PFSK-1 (cell line): ENCODE results near the gene FUT6.

Experiments
- FOXP2 ChIP-seq: optimal IDR thresholded peaks from 2 replicates; pipeline ENCODE3; 2011; ENCODE audit warnings: borderline replicate concordance, control low read depth, inconsistent platforms; ENCODE audit not compliant: insufficient read depth; ENCODE audit errors: extremely low read length, extremely low read depth
- POLR2AphosphoS5 ChIP-seq: IDR thresholded peaks from 2 replicates; pipeline ENCODE4 v1.6.1; 2012; ENCODE audit warnings: low read depth, mild to moderate bottlenecking, control low read depth, low read length, moderate library complexity
- SIN3A ChIP-seq: IDR thresholded peaks from 2 replicates; pipeline ENCODE4 v1.6.1; 2012; ENCODE audit warnings: mild to moderate bottlenecking, low read length, moderate library complexity, borderline replicate concordance; ENCODE audit not compliant: insufficient read depth
- TAF1 ChIP-seq: IDR thresholded peaks from 2 replicates; pipeline ENCODE4 v1.6.1; 2012; ENCODE audit warnings: low read length, control low read depth, borderline replicate concordance; ENCODE audit not compliant: insufficient read depth
- TF ChIP-seq, protein P1 (sequence below), 2 experiments: IDR thresholded peaks; 2 replicates each; pipeline versions ENCODE4 v1.6.1 to v1.8.0; 2011 to 2012; ENCODE audit warnings: low read depth in 2 of 2, low read length in 2 of 2, control low read depth in 1 of 2, inconsistent platforms in 1 of 2, mild to moderate bottlenecking in 1 of 2, moderate library complexity in 1 of 2; ENCODE audit not compliant: insufficient read depth in 1 of 2

FUT6 gene

DNA sequence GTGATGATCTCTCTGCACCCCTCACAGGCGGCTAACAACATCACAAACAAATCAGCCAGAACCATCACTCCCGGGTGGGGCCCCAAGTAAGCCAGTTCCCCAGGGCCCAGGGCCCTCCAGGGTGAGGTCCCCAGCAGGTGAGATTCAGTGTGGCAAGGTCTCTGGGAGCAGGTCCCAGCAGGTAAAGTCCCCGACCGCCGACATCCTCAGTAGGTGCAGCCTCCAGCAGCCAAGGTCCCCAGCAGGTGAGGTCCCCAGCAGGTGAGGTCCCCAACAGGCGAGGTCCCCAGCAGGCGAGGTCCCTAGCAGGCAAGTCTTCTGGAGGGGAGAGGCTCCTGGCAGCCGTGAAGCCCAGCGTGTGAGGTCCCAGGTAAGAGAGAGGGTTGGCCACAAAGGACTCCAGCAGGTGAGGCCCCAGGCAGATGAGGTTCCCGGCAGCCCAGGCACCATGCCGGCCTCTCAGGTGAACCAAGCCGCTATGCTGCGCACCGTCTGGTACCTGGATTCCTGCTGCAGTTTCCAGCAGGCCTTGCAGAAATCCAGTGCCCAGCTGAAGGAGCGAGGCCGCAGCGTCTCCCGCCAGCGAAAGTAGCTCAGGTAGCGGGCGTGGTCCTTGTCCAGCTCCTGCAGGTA is 3.9 kb upstream of the FUT6 start:
- no peak for TF ChIP-seq SIN3A
- TF ChIP-seq FOXP2, result no peak
- TF ChIP-seq TAF1, result no peak
- TF ChIP-seq, protein P1, sequence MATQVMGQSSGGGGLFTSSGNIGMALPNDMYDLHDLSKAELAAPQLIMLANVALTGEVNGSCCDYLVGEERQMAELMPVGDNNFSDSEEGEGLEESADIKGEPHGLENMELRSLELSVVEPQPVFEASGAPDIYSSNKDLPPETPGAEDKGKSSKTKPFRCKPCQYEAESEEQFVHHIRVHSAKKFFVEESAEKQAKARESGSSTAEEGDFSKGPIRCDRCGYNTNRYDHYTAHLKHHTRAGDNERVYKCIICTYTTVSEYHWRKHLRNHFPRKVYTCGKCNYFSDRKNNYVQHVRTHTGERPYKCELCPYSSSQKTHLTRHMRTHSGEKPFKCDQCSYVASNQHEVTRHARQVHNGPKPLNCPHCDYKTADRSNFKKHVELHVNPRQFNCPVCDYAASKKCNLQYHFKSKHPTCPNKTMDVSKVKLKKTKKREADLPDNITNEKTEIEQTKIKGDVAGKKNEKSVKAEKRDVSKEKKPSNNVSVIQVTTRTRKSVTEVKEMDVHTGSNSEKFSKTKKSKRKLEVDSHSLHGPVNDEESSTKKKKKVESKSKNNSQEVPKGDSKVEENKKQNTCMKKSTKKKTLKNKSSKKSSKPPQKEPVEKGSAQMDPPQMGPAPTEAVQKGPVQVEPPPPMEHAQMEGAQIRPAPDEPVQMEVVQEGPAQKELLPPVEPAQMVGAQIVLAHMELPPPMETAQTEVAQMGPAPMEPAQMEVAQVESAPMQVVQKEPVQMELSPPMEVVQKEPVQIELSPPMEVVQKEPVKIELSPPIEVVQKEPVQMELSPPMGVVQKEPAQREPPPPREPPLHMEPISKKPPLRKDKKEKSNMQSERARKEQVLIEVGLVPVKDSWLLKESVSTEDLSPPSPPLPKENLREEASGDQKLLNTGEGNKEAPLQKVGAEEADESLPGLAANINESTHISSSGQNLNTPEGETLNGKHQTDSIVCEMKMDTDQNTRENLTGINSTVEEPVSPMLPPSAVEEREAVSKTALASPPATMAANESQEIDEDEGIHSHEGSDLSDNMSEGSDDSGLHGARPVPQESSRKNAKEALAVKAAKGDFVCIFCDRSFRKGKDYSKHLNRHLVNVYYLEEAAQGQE (IDR thresholded peaks at IDR 0.05; ENCODE audit: insufficient read depth in 1 of 2, low read depth in 2 of 2, low read length in 2 of 2), result no peak
- TF ChIP-seq POLR2AphosphoS5, result no peak

DNA sequence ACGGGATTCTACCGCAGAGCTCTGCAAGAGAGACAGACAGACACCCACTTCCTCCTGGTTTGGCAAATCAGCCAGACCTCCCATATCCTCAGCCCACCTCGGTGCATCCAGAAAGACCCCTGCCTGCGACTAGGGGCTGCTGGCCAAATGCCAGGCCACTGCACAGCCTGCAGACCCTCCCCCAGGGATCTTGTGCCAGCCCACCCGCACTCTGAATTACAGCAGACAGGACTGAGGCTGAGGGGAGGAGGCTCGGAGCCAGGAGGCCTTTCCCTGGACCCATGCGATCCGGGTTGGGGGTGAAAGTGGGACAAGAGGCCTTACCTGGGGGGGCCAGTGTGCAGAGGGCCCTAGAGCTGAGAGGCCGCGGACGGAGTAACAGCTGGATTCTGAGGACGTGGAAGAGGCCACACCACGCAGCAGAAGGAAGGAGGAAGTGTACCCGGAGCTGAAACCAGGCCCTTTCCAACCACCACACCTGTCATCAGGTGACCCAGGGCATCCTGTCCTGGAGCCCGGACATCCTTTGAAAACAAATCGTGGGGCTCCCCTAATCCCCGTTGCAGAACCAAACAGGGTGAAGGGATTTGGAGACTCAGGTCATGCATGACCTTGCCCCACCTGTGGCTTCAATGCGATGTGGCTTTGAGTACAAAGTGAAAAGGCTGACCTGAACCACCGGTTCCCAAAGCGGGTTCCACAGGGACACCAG is 993 bp downstream of the FUT6 start:
- TF ChIP-seq TAF1 (no peak), SIN3A (no peak), FOXP2 (no peak), POLR2AphosphoS5 (no peak)
- TF ChIP-seq, protein P1 (IDR thresholded peaks at IDR 0.05; ENCODE audit: insufficient read depth in 1 of 2, low read depth in 2 of 2, low read length in 2 of 2), result no peak

DNA sequence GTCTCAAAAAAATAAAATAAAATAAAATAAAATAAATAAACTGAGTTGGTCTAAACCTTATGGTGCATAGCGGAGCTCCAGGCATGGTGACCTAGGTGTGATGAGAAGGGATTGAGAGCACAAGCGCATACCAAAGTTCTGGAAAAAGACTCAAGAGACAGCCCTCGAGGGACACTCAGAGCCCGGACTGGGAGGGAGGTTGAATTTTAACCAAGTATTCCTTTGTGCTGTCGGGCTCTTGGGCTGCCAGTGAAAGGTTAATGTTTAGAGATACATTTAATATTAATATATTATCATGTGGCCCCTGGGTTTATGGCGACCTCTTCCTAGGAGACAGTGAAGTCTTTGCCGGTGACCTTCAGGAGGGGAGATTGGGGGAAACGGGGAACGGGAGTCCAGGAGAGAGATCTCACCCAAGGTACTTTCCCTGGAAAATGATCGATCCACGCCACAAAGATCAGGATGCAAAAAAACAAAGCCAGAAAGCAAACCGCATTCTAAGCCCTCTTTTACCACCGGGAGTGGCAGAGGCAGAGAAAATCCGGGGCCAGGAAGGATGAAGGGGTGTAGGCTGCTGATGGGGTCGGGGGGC is 1.6 kb downstream of the FUT6 start:
- TF ChIP-seq SIN3A (no peak), FOXP2 (no peak), POLR2AphosphoS5 (no peak), TAF1 (no peak)
- TF ChIP-seq, protein P1 (IDR thresholded peaks at IDR 0.05; ENCODE audit: insufficient read depth in 1 of 2, low read depth in 2 of 2, low read length in 2 of 2), result no peak

DNA sequence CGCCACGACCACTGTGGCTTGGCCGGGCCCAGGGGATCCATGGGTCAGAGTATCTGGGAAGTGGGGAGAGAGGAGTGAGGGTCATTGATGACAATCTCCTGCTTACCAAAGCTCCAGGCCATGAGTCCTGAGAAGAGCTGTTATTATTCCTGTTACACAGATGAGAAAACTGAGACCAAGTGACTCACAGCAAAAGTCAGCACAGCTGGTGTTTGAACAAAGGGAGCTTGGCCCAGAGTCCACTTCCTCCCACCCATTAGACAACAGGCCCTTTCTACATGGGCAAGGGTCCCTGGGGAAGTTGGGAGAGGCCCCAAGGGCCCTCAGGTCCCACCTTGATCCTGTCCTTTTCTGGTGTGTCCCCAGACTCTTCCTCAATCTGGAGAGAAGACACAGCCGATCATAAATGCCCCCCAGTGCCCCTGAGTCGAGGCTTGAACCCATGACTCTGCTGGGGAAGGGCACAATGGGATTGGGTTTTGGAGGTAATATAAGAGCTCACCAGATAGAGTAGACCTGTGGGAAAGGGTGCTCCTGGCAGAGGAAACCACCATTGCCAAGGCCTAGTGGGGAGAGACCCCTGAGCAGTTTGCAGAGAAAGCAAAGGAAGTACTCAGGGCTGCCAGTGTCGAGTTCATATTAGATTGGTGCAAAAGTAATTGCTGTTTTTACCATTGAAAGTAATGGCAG is 6.8 kb downstream of the FUT6 start:
- no peak for TF ChIP-seq FOXP2
- TF ChIP-seq, protein P1 (IDR thresholded peaks at IDR 0.05; ENCODE audit: insufficient read depth in 1 of 2, low read depth in 2 of 2, low read length in 2 of 2), result no peak
- TF ChIP-seq POLR2AphosphoS5, result no peak
- TF ChIP-seq SIN3A, result no peak
- no peak for TF ChIP-seq TAF1
